A549 treated with AZD9567 at 1 μM for 4 hours (cell line): Measurements from ENCODE around the gene LRP8. TPM values are rescaled to one million over a fixed set of nuclear protein-coding genes. Genes with fewer than 3 reads are reported as not detected.

Experiments
- total RNA-seq: library from RNA; stranded (reverse); fragments of 200-300 nt; extraction: Qiagen RNA extraction; gene quantifications from 5 replicates; pipeline ENCODE4 v1.2.3, GENCODE V29; 2022; ENCODE audit not compliant: insufficient read depth

LRP8 gene
- total RNA-seq = 34.7 to 45.3 TPM (median 41.8 TPM) in 5 replicates

DNA sequence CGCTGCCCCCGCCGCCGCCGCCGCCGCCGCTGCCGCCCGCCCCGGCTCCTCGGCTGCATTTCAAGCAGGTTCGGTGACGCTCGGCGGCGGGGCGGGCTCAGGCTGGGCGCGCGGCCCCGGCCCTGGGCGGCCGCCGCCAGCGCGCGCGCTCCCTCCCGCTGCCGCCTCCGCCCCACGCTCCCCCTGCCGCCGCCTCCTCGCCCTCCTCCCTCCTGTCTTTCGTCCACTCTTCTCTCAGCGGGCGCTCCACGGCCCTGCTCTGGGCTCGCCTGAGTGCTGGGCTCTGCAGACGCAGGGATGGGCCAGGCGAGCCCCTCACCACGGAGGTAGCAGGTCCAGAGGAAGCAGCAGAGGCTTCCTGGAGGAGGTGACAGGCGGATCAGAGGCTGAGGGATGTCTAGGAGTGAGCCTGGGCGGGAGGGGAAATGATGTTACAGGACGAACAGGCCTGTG lies at the start of gene LRP8:
Gene LRP8, minus strand, starts transcription at position 62 of the 453 bp plus-strand sequence. CDS start 158 bp downstream, outside the sequence.

DNA sequence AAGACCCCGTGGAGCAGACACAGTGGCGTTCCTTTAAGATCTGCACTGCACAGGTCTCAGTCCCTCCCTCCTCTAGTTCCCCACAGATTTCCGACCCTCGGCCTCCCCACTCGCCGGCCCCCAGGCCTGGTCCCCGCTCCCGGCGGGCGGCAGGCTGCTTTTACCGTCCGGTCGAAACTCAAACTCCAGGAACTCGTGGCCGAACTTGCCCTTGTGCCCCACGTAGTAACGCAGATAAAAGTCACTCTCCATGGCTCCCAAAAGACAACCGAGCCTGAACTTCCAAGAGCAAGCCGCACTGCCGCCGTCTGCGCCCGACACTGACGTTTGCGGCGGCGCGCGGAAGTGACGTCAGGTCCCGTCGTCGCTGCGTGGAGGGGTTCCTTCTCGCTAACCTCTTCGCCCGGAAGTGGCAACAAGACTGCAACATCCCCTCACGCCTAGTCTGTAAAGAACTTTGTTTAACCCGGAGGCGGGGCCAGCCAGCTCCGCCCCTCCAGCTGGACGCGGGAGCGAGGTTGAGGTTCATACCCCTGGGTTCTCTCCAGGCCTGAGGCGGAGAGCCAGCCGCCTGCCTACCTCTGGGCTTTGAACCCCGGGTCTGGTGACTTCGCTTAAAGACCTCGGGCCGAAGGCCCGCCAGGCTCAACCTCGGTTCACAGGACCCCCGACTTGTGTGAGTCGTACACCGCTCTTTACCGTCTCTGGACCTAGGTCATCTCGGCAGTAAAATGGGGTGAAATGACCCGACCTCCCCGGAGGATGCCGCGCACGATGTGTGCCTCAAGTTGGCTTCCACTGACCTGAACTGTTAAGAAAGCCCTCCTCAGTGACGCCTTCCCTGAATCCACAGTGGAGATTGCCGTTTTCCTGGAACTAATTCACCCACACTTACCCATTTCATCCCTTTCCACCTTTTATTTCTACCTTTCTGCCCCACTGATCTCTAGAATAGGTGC lies 89.4 kb downstream of the LRP8 start, which contains the start of gene MAGOH:
Gene MAGOH, minus strand, starts transcription at position 322 of the 959 bp plus-strand sequence. Its CDS starts 70 bp downstream, at position 252.

DNA sequence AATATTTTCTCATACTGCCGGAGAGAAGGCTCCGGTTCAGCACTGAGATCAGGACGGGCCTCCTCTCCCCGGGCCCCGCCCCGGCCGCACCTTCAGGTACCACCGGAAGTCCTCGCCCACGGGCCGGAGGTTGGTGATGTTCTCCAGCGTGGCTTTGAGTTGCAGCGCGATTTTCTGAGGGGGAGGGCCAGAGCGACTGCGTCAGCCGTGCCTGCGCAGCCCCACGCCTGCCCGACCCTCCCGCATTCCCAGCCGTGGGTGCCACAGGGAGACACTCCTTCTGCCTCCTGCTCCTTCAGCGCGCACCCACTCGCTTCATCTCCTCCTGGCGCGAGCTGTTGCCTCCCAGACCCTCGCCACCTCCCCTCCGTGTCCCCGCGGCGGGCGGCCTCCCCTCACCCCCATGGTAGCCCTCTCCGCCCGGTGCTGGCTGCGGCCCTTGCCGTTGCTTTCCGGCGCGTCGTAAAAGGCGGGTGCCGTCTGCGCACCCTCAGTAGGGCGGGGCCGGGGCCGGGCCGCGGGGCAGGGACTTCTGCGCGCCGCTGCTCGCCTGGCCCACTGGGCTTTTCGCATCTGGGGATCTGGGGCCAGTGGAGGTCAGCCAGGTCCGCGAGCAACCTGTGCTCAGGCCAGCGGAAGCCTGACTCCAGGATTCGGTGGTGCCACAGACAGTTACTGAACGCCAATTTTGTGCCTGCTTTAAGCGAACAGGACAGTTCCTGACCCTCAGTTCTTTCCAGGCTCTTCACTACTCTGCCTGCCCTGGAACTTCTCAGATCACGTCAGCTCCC lies 107.5 kb downstream of the LRP8 start, which contains the start of gene CZIB:
Gene CZIB, minus strand, starts transcription at position 464 of the 791 bp plus-strand sequence. Its CDS starts 59 bp downstream, at position 405.

DNA sequence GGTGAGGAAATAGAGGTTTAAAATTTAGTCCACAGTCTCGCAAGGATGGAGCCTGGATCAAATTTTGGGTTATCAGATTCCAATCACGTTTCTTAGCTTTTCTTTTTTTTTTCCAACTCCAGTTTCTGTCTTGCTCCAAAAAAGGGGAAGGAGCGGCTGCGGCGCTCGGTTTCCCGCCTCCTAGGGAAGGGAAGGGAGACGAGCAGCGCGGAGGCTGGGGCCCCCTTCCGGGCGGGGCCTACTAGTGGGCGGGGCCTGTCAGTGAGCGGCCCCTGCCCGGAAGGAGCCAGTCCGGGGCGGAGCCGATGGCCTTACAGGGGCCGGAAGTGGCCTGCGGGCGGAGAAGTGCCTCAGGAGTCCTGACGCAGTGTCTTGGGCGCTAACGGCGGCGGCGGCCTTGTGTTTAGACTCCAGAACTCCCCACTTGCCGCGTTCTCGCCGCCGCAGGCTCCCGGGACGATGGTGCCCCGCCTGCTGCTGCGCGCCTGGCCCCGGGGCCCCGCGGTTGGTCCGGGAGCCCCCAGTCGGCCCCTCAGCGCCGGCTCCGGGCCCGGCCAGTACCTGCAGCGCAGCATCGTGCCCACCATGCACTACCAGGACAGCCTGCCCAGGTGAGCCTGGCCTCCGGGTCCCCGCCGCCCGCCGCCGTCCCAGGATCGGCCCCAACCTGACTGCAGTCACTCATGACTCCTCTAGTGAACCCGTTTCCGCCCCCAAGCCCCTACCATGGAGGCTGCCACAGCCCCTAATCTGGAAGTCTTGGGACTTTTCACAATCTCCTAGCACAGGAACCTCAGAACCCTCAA lies 131.2 kb downstream of the LRP8 start, which contains the start of gene CPT2:
Gene CPT2, plus strand, starts transcription at position 340 of the 806 bp plus-strand sequence. Its CDS starts 120 bp downstream, at position 460.

Other genes with a start within 250 kb of the LRP8 start
- gene SLC1A7, start 185.4 kb downstream of the LRP8 start, total RNA-seq = not detected in 5 replicates
- gene CPT2, start 131.2 kb downstream of the LRP8 start, total RNA-seq = 10.0 to 14.1 TPM (median 10.3 TPM) in 5 replicates
- 33.2 to 34.6 TPM (median 34.2 TPM) in 5 replicates for gene CZIB, start 107.4 kb downstream of the LRP8 start, total RNA-seq
- 60.8 to 71.6 TPM (median 65.2 TPM) in 5 replicates for gene MAGOH, start 89.6 kb downstream of the LRP8 start, total RNA-seq
- not detected in 5 replicates for gene DMRTB1, start 131.3 kb upstream of the LRP8 start, total RNA-seq